Astrocyte of the cerebellum (primary cell): ENCODE measurements around the gene TYR.

Experiments used
- DNase-seq: peaks from one replicate; pipeline ENCODE4 v3.0.0-alpha.2; 2011; ENCODE audit warnings: low read depth
- H3K4me3 ChIP-seq: 2 replicates; pipeline ENCODE4 v1.5.1; 2011; ENCODE audit warnings: mild to moderate bottlenecking, low read depth, low read length, moderate library complexity
- CTCF ChIP-seq: IDR thresholded peaks from 2 replicates; pipeline ENCODE4 v1.5.1; 2012; ENCODE audit warnings: low read length, low read depth, moderate library complexity, mild to moderate bottlenecking; ENCODE audit errors: missing control alignments
- in situ Hi-C: cut with HindIII; loops from 2 replicates; pipeline ENCODE4 v1.10.0; 2017; ENCODE audit warnings: low sequenced_read_pairs

The TYR gene

DNA sequence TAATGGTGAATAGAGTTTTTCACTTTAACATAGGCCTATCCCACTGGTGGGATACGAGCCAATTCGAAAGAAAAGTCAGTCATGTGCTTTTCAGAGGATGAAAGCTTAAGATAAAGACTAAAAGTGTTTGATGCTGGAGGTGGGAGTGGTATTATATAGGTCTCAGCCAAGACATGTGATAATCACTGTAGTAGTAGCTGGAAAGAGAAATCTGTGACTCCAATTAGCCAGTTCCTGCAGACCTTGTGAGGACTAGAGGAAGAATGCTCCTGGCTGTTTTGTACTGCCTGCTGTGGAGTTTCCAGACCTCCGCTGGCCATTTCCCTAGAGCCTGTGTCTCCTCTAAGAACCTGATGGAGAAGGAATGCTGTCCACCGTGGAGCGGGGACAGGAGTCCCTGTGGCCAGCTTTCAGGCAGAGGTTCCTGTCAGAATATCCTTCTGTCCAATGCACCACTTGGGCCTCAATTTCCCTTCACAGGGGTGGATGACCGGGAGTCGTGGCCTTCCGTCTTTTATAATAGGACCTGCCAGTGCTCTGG, at the start of gene TYR:
Gene TYR, plus strand, starts transcription at position 185 of the 541 bp plus-strand sequence. Its CDS starts 79 bp downstream, at position 264.
- in situ Hi-C loops: no loop called here
- TF ChIP-seq CTCF: no peak
- no peak for DNase-seq
- H3K4me3 ChIP-seq: no peak within 1 kb of the TSS

GRCh38 chr11:89136606-89137005, 41.1 kb upstream of the TYR start:
- in situ Hi-C loops: no loop called here
- no peak for TF ChIP-seq CTCF
- DNase-seq: no peak

DNA sequence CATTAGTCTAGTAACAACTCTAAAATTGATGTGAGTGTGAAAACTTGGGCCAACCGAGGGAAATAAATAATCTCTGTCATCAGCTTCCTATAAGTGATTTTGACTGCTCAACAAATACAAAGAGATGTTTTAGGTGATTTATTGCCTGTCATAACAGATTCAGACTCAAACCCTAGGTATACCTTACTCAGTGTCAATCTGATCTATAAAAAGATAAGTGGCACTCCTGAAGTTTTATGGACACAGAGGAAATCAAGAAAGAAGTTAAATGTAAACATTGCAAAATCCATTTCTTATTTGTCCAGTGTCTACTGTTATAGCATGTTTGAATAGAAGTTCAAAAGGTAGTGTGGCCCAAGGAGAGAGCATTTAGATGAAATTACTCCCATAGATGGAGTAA, 30.4 kb upstream of the TYR start:
- in situ Hi-C loops: no loop called here
- TF ChIP-seq CTCF: no peak
- no peak for DNase-seq
- H3K4me3 ChIP-seq: no peak overlapping the region

More at GRCh38 chr11:89136606-89137005, 41.1 kb upstream of the TYR start:
- H3K4me3 ChIP-seq: no peak overlapping the region

DNA sequence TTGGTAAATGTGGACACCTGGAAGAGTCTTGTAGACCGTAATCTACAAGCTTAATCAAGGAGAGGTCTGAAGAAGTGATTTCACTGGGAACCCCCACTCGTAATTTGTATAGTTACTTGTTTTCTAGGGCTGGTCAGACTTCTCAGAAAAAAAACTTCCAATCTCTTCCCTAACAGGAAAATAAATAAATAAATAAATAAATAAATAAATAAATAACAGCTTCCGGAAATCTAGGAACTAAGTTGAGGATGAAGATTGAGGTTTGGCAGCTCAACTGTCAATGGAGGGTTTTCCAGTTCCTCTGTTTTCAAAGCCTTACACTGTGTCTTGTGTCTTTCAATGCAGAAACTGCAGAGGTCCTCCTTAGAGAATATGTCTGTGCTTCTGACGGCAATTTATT, 17.7 kb upstream of the TYR start:
- no peak overlapping the region for H3K4me3 ChIP-seq
- DNase-seq: no peak
- in situ Hi-C loops: no loop called here
- no peak for TF ChIP-seq CTCF

- in situ Hi-C loops: no loop called here
- TF ChIP-seq CTCF: no peak
- no peak overlapping the region for H3K4me3 ChIP-seq
- no peak for DNase-seq
Observed at GRCh38 chr11:89161949-89162348, 15.7 kb upstream of the TYR start.

DNA sequence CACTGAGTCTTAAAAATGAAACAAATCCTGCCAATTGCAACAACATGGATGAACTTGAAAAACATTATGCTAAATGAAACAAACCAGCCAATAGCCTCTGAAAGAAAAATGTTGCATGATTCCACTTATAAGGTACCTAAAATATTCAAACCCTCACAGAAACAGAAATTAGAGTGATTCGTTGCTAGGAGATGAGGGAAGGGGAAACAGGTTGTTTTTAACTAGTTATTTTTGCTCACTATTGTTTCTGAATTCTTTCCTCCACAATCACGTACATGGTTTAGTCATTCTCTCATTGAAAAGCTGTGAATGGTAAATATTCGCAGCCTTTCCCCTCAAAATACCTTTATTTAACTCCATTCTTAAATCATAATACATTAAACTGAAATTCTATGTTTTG, 14.0 kb upstream of the TYR start:
- DNase-seq: no peak
- no peak overlapping the region for H3K4me3 ChIP-seq
- no peak for TF ChIP-seq CTCF
- in situ Hi-C loops: no loop called here
